Suprapubic skin (tissue), 3 donors: ENCODE results near the gene GABRB3.

Source experiments
- POLR2AphosphoS5 ChIP-seq, 3 donors: sonication (generic); formaldehyde crosslinking; IDR thresholded peaks; one replicate each; pipeline ENCODE4 v1.6.1; 2017; ENCODE audit warnings: antibody characterized with exemption in 3 of 3
- TF ChIP-seq, protein P1 (sequence below), 2 donors: fragments of 200-600 bp in 1 of 2; fragments of 450-650 bp in 1 of 2; sonication (generic) in 1 of 2; IDR thresholded peaks; one replicate each; pipeline ENCODE4 v1.5.1; 2016 to 2019; ENCODE audit warnings: antibody characterized with exemption in 2 of 2, mild to moderate bottlenecking in 1 of 2, moderate library complexity in 1 of 2

DNA sequence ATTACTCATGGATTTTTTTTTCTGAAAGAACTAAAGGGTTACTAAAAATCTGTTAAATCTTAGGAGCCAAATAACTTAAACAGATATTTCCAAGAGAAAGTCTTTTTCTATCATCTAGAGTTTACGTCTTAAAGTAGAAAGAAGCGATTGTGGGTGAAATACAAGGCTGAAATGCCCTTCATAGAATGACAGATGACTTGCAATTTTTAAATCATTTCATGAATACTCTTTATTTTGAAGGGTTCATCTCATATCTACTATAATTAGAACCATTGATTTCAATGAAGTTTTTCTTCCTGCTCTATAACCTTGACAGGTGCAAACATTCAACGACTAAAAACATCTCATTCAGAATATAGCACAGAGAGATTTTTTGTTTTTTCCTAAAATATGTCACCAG lies 217.0 kb downstream of the GABRB3 start:
- no peak for TF ChIP-seq POLR2AphosphoS5 (IDR thresholded peaks at IDR 0.05)
- TF ChIP-seq, protein P1, sequence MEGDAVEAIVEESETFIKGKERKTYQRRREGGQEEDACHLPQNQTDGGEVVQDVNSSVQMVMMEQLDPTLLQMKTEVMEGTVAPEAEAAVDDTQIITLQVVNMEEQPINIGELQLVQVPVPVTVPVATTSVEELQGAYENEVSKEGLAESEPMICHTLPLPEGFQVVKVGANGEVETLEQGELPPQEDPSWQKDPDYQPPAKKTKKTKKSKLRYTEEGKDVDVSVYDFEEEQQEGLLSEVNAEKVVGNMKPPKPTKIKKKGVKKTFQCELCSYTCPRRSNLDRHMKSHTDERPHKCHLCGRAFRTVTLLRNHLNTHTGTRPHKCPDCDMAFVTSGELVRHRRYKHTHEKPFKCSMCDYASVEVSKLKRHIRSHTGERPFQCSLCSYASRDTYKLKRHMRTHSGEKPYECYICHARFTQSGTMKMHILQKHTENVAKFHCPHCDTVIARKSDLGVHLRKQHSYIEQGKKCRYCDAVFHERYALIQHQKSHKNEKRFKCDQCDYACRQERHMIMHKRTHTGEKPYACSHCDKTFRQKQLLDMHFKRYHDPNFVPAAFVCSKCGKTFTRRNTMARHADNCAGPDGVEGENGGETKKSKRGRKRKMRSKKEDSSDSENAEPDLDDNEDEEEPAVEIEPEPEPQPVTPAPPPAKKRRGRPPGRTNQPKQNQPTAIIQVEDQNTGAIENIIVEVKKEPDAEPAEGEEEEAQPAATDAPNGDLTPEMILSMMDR (IDR thresholded peaks at IDR 0.05) = no peak
